ENCODE data around the gene FHIT.

FHIT gene

GRCh38 chr3:59772416-59773408 is 1478.5 kb downstream of the FHIT start:
- DNase-seq = no peak

- no peak for DNase-seq
Measured at GRCh38 chr3:59771768-59772181, 1479.5 kb downstream of the FHIT start.

DNA sequence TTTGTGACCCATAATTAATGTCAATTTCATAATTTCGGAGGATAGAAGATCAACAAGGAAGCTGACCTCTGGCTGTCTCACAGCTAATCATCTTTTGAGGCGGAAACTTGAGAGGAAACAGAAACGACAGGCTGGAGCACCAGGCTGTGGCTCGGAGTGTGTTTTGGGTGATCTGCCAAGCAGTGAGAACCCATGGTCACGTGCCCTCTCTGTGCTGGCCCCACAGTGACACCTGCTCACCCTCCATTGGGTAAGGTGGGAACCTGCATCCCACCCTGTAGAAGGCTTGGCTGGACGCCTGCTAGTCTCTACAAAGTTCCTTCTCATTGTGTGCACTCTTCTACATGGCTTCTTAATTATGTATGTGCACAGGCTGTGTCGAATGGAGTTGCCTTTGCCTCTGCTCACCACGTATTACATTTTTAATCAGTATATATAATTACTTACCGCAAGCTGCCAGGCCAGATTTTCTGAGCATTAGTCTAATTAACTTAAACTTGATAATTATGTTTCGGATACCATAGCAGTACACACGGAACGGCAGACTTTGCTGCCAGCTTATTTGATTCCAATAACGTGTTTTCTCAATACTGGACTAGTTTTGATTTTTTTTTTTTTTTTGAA is 1482.0 kb downstream of the FHIT start:
- no peak for DNase-seq

GRCh38 chr3:59766200-59766872 is 1484.9 kb downstream of the FHIT start:
- no peak for DNase-seq

- DNase-seq = no peak
Measured at GRCh38 chr3:59764171-59764570, 1487.1 kb downstream of the FHIT start.

- DNase-seq = no peak
Measured at GRCh38 chr3:59762941-59763340, 1488.3 kb downstream of the FHIT start.

DNA sequence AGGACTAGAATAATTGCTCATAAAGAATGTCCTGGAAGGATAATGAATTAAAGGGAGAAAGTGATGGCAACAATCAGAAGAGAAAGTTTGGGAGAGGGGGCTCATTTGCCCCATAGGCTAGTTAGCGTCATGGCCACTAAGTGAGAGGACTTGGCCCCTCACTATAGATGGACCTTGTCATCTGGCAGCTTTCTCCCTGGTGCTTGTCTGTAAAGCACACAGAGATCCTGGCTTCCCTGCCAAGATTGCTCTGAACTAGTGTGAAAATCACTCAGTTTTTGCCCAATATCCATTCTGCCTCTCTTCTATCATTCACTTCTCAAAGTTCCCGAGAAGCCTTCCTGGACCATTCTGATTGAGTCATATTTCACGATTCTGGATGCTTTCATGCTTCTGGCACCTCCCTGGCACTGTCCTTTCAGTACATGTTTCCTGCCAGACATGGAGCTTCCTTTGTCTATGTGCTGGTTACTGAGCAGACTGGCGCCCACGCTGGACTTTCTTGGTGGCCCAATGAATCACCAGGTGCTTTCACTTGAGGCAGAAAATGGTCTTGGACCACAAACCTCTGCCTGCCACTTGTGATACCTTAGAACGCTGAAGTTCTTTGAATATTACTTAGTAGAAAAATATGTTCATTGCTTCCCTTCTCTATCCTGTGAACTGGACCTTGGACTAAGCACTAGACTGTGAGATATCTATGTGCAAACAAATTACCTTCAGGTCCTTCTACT is 1491.8 kb downstream of the FHIT start:
- DNase-seq = no peak

GRCh38 chr3:59758672-59759071 is 1492.6 kb downstream of the FHIT start:
- no peak for DNase-seq

DNA sequence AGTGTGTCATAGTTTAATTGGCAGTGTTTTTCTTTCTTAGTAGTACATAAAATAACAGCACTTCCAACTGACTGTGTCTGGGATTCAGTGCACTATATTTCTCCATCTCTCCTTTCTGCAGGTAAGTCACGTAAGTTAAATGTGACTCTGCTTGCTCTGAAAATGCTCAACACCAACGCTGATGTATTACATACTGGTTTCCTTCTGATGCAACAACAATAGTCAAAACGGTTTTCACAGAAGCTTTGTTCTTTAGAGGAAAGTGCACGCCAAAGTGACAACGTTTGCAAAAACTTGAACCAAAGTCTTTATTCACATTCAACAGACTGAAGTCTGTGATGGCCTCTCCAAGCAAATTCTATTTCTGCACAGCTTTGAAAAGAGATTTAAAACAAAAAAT is 1494.3 kb downstream of the FHIT start:
- no peak for DNase-seq

GRCh38 chr3:59754456-59755129 is 1496.7 kb downstream of the FHIT start:
- DNase-seq = no peak

GRCh38 chr3:59753808-59754450 is 1497.3 kb downstream of the FHIT start:
- no peak for DNase-seq

GRCh38 chr3:59752925-59753324 is 1498.3 kb downstream of the FHIT start:
- no peak for DNase-seq

- DNase-seq = no peak
Measured at GRCh38 chr3:59751606-59752005, 1499.6 kb downstream of the FHIT start.

- no peak for DNase-seq
Measured at GRCh38 chr3:59750391-59750790, 1500.9 kb downstream of the FHIT start.

GRCh38 chr3:59749291-59749690 is 1502.0 kb downstream of the FHIT start:
- no peak for DNase-seq

GRCh38 chr3:59746585-59746984 is 1504.7 kb downstream of the FHIT start:
- no peak for DNase-seq

DNA sequence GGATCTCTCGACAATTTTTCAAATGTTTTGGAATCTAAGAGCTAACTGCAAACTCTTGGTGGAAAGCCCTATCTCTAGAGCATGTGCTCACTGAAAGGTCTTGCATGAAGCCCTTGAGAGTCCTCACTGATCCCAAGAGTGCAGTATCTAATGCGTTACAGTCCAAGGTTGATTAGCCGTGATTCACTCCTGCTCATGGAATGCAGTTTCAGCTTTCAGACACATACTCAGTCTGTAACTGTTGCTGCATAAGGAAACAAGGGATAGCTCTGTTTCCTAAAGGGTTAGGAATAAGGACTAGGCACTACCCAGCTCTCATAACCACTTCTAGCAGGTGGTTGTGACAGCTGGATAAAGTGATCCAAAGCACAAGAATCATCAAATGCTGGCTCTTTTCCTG is 1514.0 kb downstream of the FHIT start:
- DNase-seq = no peak

DNA sequence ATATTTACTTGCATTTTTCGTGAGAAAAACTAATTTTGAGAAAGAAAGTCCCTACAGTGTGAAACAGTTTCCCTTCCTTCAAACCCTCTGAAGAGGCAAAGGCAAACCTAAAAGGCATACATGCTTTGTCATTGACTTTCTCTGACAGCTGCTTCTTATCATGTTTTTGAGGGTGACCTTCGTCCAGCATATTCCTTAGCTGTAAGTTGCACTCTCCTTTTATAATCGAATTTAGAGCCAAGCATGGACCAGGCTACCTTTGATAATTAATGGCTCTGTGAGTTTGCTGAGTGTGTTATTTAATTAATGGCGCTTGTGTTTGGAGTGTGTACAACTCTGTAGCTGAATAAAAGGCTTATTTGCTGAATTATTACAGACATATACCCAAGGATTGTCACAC is 1517.2 kb downstream of the FHIT start:
- DNase-seq = no peak

DNA sequence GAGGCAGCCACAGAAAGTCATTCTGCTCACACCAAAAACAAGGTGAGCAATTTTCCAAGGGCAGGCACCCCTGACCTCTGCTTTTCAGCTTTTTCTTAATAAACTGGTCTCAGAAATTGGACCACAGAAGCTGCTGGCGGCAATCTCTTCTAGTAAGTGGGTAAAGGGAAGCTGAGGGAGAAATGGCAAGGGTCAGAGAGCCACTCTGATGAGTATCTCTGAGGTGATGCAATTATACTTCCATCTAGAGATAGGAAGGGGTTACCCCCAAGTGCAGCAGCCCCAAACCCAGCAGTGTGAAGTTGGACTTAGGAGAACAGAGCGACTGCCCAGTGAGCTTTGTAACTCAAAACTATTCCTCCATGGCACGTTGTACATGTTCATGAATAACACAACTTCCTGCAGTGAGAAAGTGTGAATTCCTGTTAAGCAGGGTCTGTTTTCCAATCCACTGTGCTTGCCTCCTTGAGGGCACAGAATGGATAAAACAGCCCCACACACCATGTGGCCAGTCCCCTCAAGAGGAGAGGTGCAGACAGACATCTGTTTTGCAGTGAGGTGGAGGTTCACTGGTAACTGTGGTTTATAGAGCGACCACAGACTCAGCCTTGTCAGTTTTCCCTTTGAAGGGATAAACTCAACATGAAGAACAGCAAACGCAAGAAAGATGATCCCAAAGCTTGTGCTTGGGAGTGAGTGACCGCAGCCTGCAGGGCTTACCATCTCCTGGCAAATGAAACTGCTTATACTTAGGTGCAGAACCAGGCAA is 1518.0 kb downstream of the FHIT start:
- DNase-seq = no peak

DNA sequence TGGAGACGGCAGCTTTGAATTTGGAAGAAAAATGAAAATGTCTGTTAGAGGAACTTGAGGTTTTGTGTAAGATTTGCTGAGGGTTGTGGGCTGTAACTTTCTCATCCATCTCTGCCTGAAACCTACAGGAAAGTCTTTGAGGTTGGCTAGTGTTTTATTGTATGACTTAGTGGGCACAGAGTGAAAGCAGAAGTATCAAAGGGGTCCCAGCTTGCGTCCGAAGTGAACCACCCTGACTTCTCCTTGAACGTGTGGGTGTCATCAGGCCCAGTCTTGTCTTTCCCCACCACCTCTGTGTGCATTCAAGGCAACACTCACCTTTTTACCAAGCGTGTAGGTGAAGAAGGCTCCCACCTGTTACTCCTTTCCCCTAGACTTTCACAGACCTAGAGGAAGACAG is 1519.3 kb downstream of the FHIT start:
- DNase-seq = no peak

DNA sequence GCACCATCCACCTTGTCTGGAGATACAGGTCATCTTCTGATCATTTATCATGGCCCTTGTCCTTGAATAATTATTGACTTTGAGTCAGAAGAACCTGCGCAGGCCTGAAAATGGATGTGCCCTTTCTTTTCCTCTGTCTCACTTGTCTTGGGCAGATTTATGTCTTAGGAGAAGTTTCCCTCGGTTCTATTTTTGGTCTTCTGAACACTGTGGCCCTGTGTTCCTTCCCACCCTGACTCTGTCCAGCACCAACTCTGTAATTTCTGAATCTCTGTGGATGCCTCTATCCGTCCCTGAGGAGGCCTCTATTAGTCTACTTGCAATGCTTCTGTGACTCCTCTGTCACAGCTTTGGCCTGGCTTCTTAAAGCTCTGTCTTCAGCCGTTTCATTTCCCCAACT is 1520.7 kb downstream of the FHIT start:
- DNase-seq = no peak
